OCI-LY1 (cell line): ENCODE measurements around the gene PAFAH1B1.

Experiments
- H2AFZ ChIP-seq: fragments of 200-600 bp; sonication (generic), shearing (Covaris generic); 2 replicates; pipeline ENCODE4 v1.6.0; 2014; ENCODE audit warnings: antibody characterized with exemption, mild to moderate bottlenecking, low read length
- H3F3A ChIP-seq: fragments of 200-600 bp; sonication (generic), shearing (Covaris generic); 2 replicates; pipeline ENCODE4 v1.6.0; 2014; ENCODE audit warnings: mild to moderate bottlenecking, antibody characterized with exemption, low read length, moderate library complexity; ENCODE audit not compliant: insufficient read depth
- H3K27ac ChIP-seq: fragments of 200-600 bp; sonication (generic); 2 replicates; pipeline ENCODE4 v1.5.1; 2014; ENCODE audit warnings: low read length, mixed run types, mild to moderate bottlenecking, low read depth; ENCODE audit not compliant: poor library complexity, severe bottlenecking
- H3K27me3 ChIP-seq: fragments of 200-600 bp; sonication (generic); 2 replicates; pipeline ENCODE4 v1.6.0; 2014; ENCODE audit warnings: antibody characterized with exemption, mild to moderate bottlenecking, low read length, moderate library complexity; ENCODE audit not compliant: insufficient read depth
- H3K36me3 ChIP-seq: fragments of 200-600 bp; sonication (generic); 2 replicates; pipeline ENCODE4 v1.6.1; 2014; ENCODE audit warnings: mild to moderate bottlenecking, antibody characterized with exemption, low read length, moderate library complexity, mixed read lengths; ENCODE audit not compliant: insufficient read depth
- H3K4me1 ChIP-seq: fragments of 200-600 bp; sonication (generic); 2 replicates; pipeline ENCODE4 v1.5.1; 2014; ENCODE audit warnings: mild to moderate bottlenecking, low read length, moderate library complexity; ENCODE audit not compliant: insufficient read depth, severe bottlenecking
- H3K4me2 ChIP-seq: fragments of 200-600 bp; sonication (generic), shearing (Covaris generic); 2 replicates; pipeline ENCODE4 v1.6.1; 2014; ENCODE audit warnings: low read length
- H3K4me3 ChIP-seq: fragments of 200-600 bp; sonication (generic); 2 replicates; pipeline ENCODE4 v1.5.1; 2014; ENCODE audit warnings: low read length, low read depth, mild to moderate bottlenecking, mixed read lengths; ENCODE audit not compliant: poor library complexity, severe bottlenecking
- H3K79me2 ChIP-seq: fragments of 200-600 bp; shearing (Covaris generic); 2 replicates; pipeline ENCODE4 v1.6.1; 2016; ENCODE audit warnings: mixed run types, low read length, mixed read lengths; ENCODE audit not compliant: insufficient read depth
- H3K9ac ChIP-seq: fragments of 200-600 bp; sonication (generic), shearing (Covaris generic); 2 replicates; pipeline ENCODE4 v1.6.1; 2014; ENCODE audit warnings: mild to moderate bottlenecking, low read length, mixed read lengths
- H3K9me2 ChIP-seq: fragments of 200-600 bp; sonication (generic), shearing (Covaris generic); 2 replicates; pipeline ENCODE4 v1.6.1; 2014; ENCODE audit warnings: low read depth, mild to moderate bottlenecking, low read length, mixed read lengths
- H3K9me3 ChIP-seq: fragments of 200-600 bp; shearing (Covaris generic); 2 replicates; pipeline ENCODE4 v1.6.1; 2014; ENCODE audit warnings: low read length, mixed read lengths
- H4K20me1 ChIP-seq: fragments of 200-600 bp; sonication (generic), shearing (Covaris generic); 2 replicates; pipeline ENCODE4 v1.6.0; 2016; ENCODE audit warnings: mild to moderate bottlenecking, low read length; ENCODE audit not compliant: insufficient read depth
- CTCF ChIP-seq: fragments of 200-600 bp; sonication (generic), shearing (Covaris generic); IDR thresholded peaks from 2 replicates; pipeline ENCODE4 v1.5.1; 2017; ENCODE audit warnings: mild to moderate bottlenecking, antibody characterized with exemption, low read length, moderate library complexity, mixed read lengths
- EZH2 ChIP-seq: fragments of 200-600 bp; sonication (generic), shearing (Covaris generic); IDR thresholded peaks from 2 replicates; pipeline ENCODE4 v1.8.0; 2017; ENCODE audit warnings: borderline replicate concordance, mixed run types, mild to moderate bottlenecking, antibody characterized with exemption, low read length, moderate library complexity, mixed read lengths

The PAFAH1B1 gene

DNA sequence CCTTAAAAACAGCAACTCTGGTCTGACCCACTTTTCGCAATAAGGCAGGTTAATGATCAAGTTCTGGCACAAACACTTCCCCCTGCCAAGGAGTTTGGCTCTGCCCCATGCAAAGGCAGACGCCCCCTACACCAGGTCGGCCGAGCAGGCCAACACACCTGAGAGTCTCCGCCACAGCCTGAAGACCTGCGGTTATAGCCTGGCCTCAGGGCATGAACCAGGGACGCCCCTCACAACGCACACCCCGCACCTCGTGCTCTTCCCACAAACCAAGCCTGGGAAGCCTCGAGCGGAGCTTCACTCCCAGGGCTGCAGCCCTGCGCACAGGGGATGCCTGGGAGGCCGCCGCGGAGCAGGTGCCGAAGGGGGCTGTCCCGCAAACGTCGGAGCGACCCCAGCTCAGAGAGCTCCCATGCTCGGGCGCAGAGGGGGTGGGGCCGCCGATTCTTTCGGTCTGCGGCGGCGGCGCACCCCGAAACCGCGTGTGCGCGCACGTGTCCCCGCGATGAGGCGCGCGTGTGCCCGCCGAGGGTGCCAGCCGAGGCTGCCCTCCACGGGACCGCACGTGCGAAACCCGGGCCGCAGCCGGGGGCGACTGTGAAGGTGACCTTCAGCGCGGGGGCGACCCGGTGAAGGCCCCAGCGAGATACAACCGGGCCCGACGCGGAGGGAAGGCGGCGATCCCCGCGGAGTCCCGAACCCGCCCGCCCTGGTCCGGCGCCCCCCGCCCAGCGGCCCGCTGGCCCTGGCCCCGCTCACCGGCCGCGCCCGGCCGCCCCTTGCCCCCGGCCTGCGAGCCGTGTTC lies 117.6 kb downstream of the PAFAH1B1 start:
- Histone ChIP-seq H3K9ac (peak overlapping the region; percentile 93), H3K79me2 (peaks cover 52% of the 10 kb centered on the region), H4K20me1 (no peaks in the 10 kb centered on the region), H3K27ac (peak overlapping the region; percentile 70), H3K9me3 (no peaks in the 10 kb centered on the region), H3K9me2 (no peaks in the 10 kb centered on the region), H3K4me2 (peak overlapping the region; percentile 88), H3K36me3 (0 out of 2 replicates have a peak, but pooled peaks cover 5% of the 10 kb centered on the region), H3K4me3 (peak overlapping the region; percentile 99), H3K4me1 (peaks cover 42% of the 10 kb centered on the region), H3K27me3 (no peaks in the 10 kb centered on the region), H2AFZ (no peak overlapping the region), H3F3A (no peaks in the 10 kb centered on the region)
- TF ChIP-seq CTCF (no peak), EZH2 (no peak)

DNA sequence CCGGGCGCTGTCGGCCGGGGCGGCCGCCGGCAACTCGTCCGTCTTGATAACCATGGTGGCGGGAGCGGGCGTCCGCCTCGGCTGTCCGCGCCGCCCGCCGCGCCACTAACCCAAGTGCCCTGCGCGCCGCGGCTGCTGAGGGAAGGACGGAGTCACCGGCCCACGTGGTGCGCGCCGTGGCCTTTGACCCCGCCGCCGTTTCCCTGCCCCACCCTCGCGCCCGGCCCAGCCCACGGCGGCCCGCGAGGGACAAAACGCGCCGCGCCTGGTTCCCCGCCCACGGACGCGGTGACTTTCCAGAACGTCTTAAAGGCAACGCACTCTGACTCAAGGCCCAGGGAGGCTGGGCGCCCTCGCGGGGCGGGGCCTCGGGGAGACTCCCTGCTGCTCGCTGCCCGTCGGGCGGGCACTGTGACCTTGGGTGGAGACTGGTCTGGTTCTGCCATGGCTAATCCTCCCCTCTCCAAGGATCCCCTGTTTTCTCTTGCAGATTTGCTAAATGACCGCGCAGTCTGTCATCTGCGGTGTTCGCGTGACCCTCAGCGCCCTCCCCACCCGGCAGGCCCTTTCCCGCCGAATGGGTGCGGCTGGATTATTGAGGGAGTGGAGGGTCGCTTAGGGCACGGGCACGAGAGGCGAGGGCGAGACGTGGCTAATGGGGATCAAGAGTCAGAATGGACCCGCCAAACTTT lies 118.3 kb downstream of the PAFAH1B1 start, which contains the start of gene CLUH:
TSS of gene CLUH (minus strand) at position 157 of the 692 bp plus-strand sequence. CDS start at position 54, 103 bp downstream.
- no peaks in the 10 kb centered on the region for H3K9me3 ChIP-seq
- TF ChIP-seq CTCF (no peak), EZH2 (no peak)
- H3K36me3 ChIP-seq = 0 out of 2 replicates have a peak, but pooled peaks cover 5% of the 10 kb centered on the region
- peak within 1 kb of the TSS; percentile 70 for H3K27ac ChIP-seq
- peaks cover 44% of the 10 kb centered on the region for H3K79me2 ChIP-seq
- H4K20me1 ChIP-seq = no peaks in the 10 kb centered on the region
- H3F3A ChIP-seq = no peaks in the 10 kb centered on the region
- peak within 1 kb of the TSS; percentile 93 for H3K9ac ChIP-seq
- peak within 1 kb of the TSS; percentile 99 for H3K4me3 ChIP-seq
- no peaks in the 10 kb centered on the region for H3K9me2 ChIP-seq
- H2AFZ ChIP-seq = peak within 1 kb of the TSS; percentile 96
- no peaks in the 10 kb centered on the region for H3K27me3 ChIP-seq
- H3K4me1 ChIP-seq = peaks cover 42% of the 10 kb centered on the region
- peak within 1 kb of the TSS; percentile 88 for H3K4me2 ChIP-seq

DNA sequence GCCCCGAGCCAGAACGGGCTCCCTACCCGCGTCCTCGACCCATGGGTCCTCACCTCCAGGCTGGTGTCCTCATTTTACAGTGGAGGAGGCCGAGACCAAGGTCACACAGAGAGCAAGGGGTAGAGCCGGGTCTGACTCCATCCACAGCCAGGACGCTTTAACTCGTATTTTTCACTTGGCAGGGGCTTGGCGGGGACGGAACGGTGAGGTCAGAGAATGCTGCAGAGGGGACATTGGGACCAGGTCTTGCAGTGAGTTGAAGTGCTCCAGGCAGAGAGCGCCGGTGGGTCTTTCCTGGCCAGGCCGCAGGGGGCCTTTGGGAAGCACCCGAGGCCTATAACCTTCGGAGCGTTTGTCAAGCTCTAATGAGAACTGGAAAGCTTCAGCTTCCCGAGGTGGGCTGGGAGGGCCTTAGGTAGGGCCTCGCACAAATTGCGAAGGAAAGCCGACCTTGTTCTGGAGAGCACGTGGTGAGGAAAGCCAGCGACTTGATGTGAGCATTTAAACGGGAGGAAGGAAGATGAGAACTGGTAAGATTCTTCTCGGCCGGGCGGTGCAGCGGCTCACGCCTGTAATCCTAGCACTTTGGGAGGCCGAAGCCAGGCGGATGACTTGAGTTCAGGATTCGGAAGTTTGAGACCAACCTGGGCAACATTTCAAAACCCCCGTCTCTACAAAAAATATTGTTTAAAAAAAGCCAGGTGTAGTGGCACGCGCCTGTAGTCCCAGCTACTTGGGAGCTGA lies 119.0 kb downstream of the PAFAH1B1 start:
- H3K4me3 ChIP-seq = peak overlapping the region; percentile 99
- H3K9ac ChIP-seq = peak overlapping the region; percentile 93

More for the DNA sequence above, 119.0 kb downstream of the PAFAH1B1 start:
- Histone ChIP-seq H3K36me3 (no peaks in the 10 kb centered on the region), H3K9me2 (no peaks in the 10 kb centered on the region), H3K4me1 (peaks cover 42% of the 10 kb centered on the region), H2AFZ (peak overlapping the region; percentile 96), H3K79me2 (peaks cover 37% of the 10 kb centered on the region), H3K4me2 (peak overlapping the region; percentile 88), H4K20me1 (no peaks in the 10 kb centered on the region), H3K27me3 (no peaks in the 10 kb centered on the region), H3K27ac (peak overlapping the region; percentile 46), H3F3A (no peaks in the 10 kb centered on the region), H3K9me3 (no peaks in the 10 kb centered on the region)
- TF ChIP-seq EZH2 (no peak), CTCF (no peak)
